NK-92 treated with Interleukin-12 subunit alpha and Interleukin-12 subunit beta, amount 100 ng/mL, for 24 hours (cell line): ENCODE measurements around the gene SGMS1.
"Not testable (repeated sequence)": the region's sequence is repeated elsewhere in the genome, so short reads cannot be mapped to it uniquely, and the experiment has no call there.

Source experiments
- DNase-seq: peaks from one replicate; lab custom pipeline; 2025; lab: John Stamatoyannopoulos, UW

SGMS1 gene

GRCh38 chr10:50536617-50537240, 87.0 kb downstream of the SGMS1 start:
- no peak for DNase-seq

- DNase-seq, result not testable (repeated sequence)
Observed at GRCh38 chr10:50534748-50535376, 88.9 kb downstream of the SGMS1 start.

GRCh38 chr10:50533296-50533695, 90.5 kb downstream of the SGMS1 start:
- no peak for DNase-seq

GRCh38 chr10:50531388-50532077, 92.2 kb downstream of the SGMS1 start:
- no peak for DNase-seq

GRCh38 chr10:50529660-50530059, 94.1 kb downstream of the SGMS1 start:
- no peak for DNase-seq

GRCh38 chr10:50528206-50528605, 95.5 kb downstream of the SGMS1 start:
- no peak for DNase-seq

GRCh38 chr10:50527442-50528043, 96.2 kb downstream of the SGMS1 start:
- no peak for DNase-seq

GRCh38 chr10:50526185-50526584, 97.6 kb downstream of the SGMS1 start:
- DNase-seq, result no peak

GRCh38 chr10:50523357-50523756, 100.4 kb downstream of the SGMS1 start:
- DNase-seq, result no peak

GRCh38 chr10:50522908-50523307, 100.8 kb downstream of the SGMS1 start:
- no peak for DNase-seq

- DNase-seq, result no peak
Observed at GRCh38 chr10:50520115-50520514, 103.6 kb downstream of the SGMS1 start.

- no peak for DNase-seq
Observed at GRCh38 chr10:50517626-50518025, 106.1 kb downstream of the SGMS1 start.

GRCh38 chr10:50516171-50516570, 107.6 kb downstream of the SGMS1 start:
- DNase-seq, result no peak

GRCh38 chr10:50515420-50515819, 108.3 kb downstream of the SGMS1 start:
- no peak for DNase-seq

GRCh38 chr10:50514995-50515394, 108.8 kb downstream of the SGMS1 start:
- no peak for DNase-seq

GRCh38 chr10:50513956-50514355, 109.8 kb downstream of the SGMS1 start:
- no peak for DNase-seq

GRCh38 chr10:50512743-50513416, 110.9 kb downstream of the SGMS1 start:
- no peak for DNase-seq

- DNase-seq, result no peak
Observed at GRCh38 chr10:50512214-50512595, 111.6 kb downstream of the SGMS1 start.

- DNase-seq, result no peak
Observed at GRCh38 chr10:50511492-50512213, 112.1 kb downstream of the SGMS1 start.

GRCh38 chr10:50510517-50511473, 113.0 kb downstream of the SGMS1 start:
- no peak for DNase-seq
